OCI-LY3 (cell line): Measurements from ENCODE around the gene GDF11.

Source experiments
- H2AFZ ChIP-seq: fragments of 200-600, 300-600 bp; shearing (Covaris generic); 2 replicates; pipeline ENCODE4 v1.6.0; 2014; ENCODE audit warnings: antibody characterized with exemption, low read depth, low read length
- H3K27ac ChIP-seq: fragments of 200-600, 300-600 bp; sonication (generic); 2 replicates; pipeline ENCODE4 v1.5.1; 2014; ENCODE audit warnings: mild to moderate bottlenecking, low read length, moderate library complexity, mixed read lengths
- H3K27me3 ChIP-seq: fragments of 200-600, 300-600 bp; sonication (generic); 2 replicates; pipeline ENCODE4 v1.6.1; 2014; ENCODE audit warnings: low read depth, low read length, mixed read lengths
- H3K36me3 ChIP-seq: fragments of 200-600, 300-600 bp; sonication (generic); replicated peaks from 2 replicates; pipeline ENCODE3; 2014; ENCODE audit warnings: low read depth, low read length, mixed read lengths
- H3K4me1 ChIP-seq: fragments of 300-600, 200-600 bp; sonication (generic); 2 replicates; pipeline ENCODE4 v1.6.1; 2014; ENCODE audit warnings: low read length, mixed read lengths
- H3K4me2 ChIP-seq: fragments of 200-600, 300-600 bp; sonication (generic); 2 replicates; pipeline ENCODE4 v1.6.1; 2014; ENCODE audit warnings: low read length, mixed read lengths
- H3K4me3 ChIP-seq: fragments of 300-600, 200-600 bp; sonication (generic); 2 replicates; pipeline ENCODE4 v1.5.1; 2014; ENCODE audit warnings: antibody characterized with exemption, mild to moderate bottlenecking, low read length, moderate library complexity
- H3K79me2 ChIP-seq: fragments of 300-600, 200-600 bp; shearing (Covaris generic); 2 replicates; pipeline ENCODE4 v1.6.1; 2014; ENCODE audit warnings: mild to moderate bottlenecking, low read length, mixed read lengths
- H3K9ac ChIP-seq: fragments of 300-600, 200-600 bp; shearing (Covaris generic); 2 replicates; pipeline ENCODE4 v1.6.0; 2014; ENCODE audit warnings: mild to moderate bottlenecking, low read length, moderate library complexity
- H3K9me3 ChIP-seq: fragments of 200-600, 300-600 bp; shearing (Covaris generic); 2 replicates; pipeline ENCODE4 v1.6.1; 2014; ENCODE audit warnings: low read length, mixed read lengths; ENCODE audit not compliant: insufficient read depth
- H4K20me1 ChIP-seq: fragments of 200-600, 300-600 bp; sonication (generic); 2 replicates; pipeline ENCODE4 v1.6.1; 2016; ENCODE audit warnings: low read length, mixed read lengths; ENCODE audit not compliant: insufficient read depth
- EZH2phosphoT487 ChIP-seq: fragments of 200-600 bp; shearing (Covaris generic); IDR thresholded peaks from 2 replicates; pipeline ENCODE4 v1.6.1; 2018; ENCODE audit warnings: antibody characterized with exemption, mixed run types, low read depth
- TF ChIP-seq, protein P1 (sequence below): fragments of 200-600, 300-600 bp; sonication (generic); IDR thresholded peaks from 2 replicates; pipeline ENCODE4 v1.5.1; 2014; ENCODE audit warnings: antibody characterized with exemption, low read length, low read depth

The GDF11 gene

DNA sequence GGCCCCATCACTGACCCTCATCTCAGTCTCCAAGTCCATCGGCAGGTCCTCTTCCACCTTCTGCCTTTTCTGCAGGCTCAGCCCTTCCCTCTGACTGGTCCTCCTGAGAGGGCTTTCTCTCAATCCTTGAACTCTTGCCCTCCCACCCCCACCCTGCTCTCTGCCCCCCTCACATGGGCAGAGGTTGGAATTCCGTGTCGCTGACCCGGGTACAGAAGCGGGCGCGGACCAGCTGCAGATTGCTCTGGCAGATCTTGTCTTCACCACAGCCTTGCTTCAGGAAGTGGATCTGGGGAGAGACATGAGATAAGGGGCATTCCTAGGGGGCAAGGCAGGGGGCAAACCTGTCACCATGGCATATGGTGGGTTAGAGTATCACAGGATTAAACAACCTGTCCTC, 47.6 kb upstream of the GDF11 start:
- Histone ChIP-seq H4K20me1 (no peaks in the 10 kb centered on the region), H3K4me2 (no peak overlapping the region), H3K27me3 (no peaks in the 10 kb centered on the region), H3K4me1 (no peaks in the 10 kb centered on the region), H2AFZ (no peak overlapping the region), H3K9me3 (no peaks in the 10 kb centered on the region), H3K79me2 (no peaks in the 10 kb centered on the region), H3K27ac (no peak overlapping the region), H3K36me3 (no peaks in the 10 kb centered on the region), H3K4me3 (no peak overlapping the region), H3K9ac (no peak overlapping the region)
- no peak for TF ChIP-seq EZH2phosphoT487
- TF ChIP-seq, protein P1, sequence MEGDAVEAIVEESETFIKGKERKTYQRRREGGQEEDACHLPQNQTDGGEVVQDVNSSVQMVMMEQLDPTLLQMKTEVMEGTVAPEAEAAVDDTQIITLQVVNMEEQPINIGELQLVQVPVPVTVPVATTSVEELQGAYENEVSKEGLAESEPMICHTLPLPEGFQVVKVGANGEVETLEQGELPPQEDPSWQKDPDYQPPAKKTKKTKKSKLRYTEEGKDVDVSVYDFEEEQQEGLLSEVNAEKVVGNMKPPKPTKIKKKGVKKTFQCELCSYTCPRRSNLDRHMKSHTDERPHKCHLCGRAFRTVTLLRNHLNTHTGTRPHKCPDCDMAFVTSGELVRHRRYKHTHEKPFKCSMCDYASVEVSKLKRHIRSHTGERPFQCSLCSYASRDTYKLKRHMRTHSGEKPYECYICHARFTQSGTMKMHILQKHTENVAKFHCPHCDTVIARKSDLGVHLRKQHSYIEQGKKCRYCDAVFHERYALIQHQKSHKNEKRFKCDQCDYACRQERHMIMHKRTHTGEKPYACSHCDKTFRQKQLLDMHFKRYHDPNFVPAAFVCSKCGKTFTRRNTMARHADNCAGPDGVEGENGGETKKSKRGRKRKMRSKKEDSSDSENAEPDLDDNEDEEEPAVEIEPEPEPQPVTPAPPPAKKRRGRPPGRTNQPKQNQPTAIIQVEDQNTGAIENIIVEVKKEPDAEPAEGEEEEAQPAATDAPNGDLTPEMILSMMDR, result no peak

DNA sequence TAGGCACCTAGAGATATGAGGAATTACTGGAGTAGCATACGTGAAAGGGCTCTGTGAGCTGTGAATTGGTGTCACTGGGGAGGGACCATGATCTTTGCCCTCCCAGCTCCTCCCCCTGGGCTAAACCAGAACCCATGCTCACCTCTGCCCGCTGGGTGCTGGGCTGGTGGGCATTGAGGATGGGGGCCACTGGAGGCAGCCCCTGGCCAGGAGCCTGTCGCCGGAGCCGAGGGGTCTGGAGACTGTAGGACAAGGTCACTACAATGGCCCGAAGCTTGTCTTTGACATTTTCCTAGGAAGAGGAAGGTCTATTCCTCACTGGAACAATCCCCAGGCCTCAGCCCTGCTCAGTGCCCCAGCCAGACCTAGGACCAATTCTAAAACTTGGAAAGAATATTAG, 46.8 kb upstream of the GDF11 start:
- no peak overlapping the region for H3K9ac ChIP-seq
- H2AFZ ChIP-seq, result no peak overlapping the region
- no peak overlapping the region for H3K4me2 ChIP-seq
- H3K36me3 ChIP-seq, result no peaks in the 10 kb centered on the region
- no peak overlapping the region for H3K27ac ChIP-seq
- TF ChIP-seq, protein P1, result no peak
- TF ChIP-seq EZH2phosphoT487, result no peak
- H3K4me3 ChIP-seq, result no peak overlapping the region
- H3K9me3 ChIP-seq, result no peaks in the 10 kb centered on the region
- H3K4me1 ChIP-seq, result no peaks in the 10 kb centered on the region
- no peaks in the 10 kb centered on the region for H4K20me1 ChIP-seq
- H3K27me3 ChIP-seq, result no peaks in the 10 kb centered on the region
- no peaks in the 10 kb centered on the region for H3K79me2 ChIP-seq

DNA sequence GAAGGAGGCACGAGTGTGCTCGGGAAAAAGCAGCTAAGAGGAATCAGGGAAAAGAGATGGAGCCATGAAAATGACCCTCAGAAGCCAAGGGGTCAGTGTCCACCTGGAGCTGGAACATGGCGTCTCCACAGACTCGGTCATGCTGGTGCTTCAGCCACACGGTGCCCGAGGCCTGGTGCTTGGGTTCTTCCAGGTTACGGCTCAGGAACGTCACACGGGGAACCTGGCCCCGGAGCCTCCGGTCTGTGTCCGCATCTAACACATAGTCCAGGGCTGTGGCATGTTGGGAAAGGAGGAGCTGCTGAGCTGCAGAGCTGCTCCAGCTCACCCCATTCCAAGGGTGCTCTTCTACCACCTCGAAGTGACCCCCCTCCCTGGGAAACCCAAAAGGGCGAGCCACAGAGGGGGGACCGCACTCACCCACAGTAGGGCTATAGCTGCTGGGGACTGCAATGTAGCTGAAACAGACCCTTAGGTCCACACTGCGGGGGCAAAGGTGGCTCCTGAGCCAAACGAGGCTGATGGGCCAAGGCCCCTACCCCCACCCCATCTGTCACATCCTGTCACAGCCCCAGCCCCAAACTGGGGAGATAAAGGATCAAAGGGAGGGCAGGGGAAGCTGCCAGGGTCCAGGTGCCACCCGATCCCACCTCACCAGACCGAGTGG, 46.0 kb upstream of the GDF11 start:
- Histone ChIP-seq H2AFZ (no peak overlapping the region), H3K9me3 (no peaks in the 10 kb centered on the region)

DNA sequence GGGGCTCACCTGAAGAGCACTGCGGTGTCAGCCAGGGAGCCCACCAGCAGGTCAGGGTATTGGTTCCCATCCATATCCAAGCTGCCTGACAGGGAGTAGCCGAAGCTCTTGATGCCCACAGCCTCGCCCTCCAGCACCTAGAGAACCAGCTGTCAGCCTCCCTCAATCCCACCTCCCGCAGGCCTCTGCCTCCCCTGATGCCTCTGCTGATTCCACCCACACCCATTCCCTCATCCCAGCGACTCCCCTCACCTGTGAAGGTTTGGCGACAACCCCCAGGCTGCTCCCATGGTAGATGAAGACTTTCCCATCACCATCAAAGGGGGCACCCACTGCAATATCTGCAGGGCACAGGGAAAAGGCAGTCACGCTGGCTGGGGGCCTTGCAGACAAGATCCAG, 45.2 kb upstream of the GDF11 start:
- Histone ChIP-seq H2AFZ (no peak overlapping the region), H3K27me3 (no peaks in the 10 kb centered on the region), H3K4me3 (no peak overlapping the region), H3K4me1 (no peaks in the 10 kb centered on the region), H4K20me1 (no peaks in the 10 kb centered on the region), H3K27ac (no peak overlapping the region), H3K4me2 (no peak overlapping the region), H3K79me2 (no peaks in the 10 kb centered on the region), H3K9ac (no peak overlapping the region), H3K9me3 (no peaks in the 10 kb centered on the region), H3K36me3 (no peaks in the 10 kb centered on the region)
- TF ChIP-seq, protein P1, result no peak
- TF ChIP-seq EZH2phosphoT487, result no peak

More for the DNA sequence above, 46.0 kb upstream of the GDF11 start:
- H3K27me3 ChIP-seq, result no peaks in the 10 kb centered on the region
- no peaks in the 10 kb centered on the region for H4K20me1 ChIP-seq
- no peaks in the 10 kb centered on the region for H3K36me3 ChIP-seq
- no peak overlapping the region for H3K27ac ChIP-seq
- H3K9ac ChIP-seq, result no peak overlapping the region
- no peak overlapping the region for H3K4me3 ChIP-seq
- no peak overlapping the region for H3K4me2 ChIP-seq
- TF ChIP-seq EZH2phosphoT487, result no peak
- TF ChIP-seq, protein P1, result no peak
- H3K4me1 ChIP-seq, result no peaks in the 10 kb centered on the region
- H3K79me2 ChIP-seq, result no peaks in the 10 kb centered on the region
